GM19468 (cell line): ENCODE results near the gene CHRNA5.
"Not testable (repeated sequence)": the region's sequence is repeated elsewhere in the genome, so short reads cannot be mapped to it uniquely, and the experiment has no call there.

Experiments used
- ATAC-seq: cut with Tn5 transposase; IDR thresholded peaks from one replicate; pipeline ENCODE4 v1.9.1; 2021; ENCODE audit warnings: mild to moderate bottlenecking, moderate library complexity, moderate number of reproducible peaks; ENCODE audit not compliant: unreplicated experiment; ENCODE audit errors: extremely low read depth

Gene CHRNA5

GRCh38 chr15:78564743-78565096 lies 600 bp upstream of the CHRNA5 start:
- no peak for ATAC-seq

- ATAC-seq: no peak
Measured at GRCh38 chr15:78565951-78566774, 843 bp downstream of the CHRNA5 start.

- no peak for ATAC-seq
Measured at GRCh38 chr15:78567531-78567930, 2.2 kb downstream of the CHRNA5 start.

- no peak for ATAC-seq
Measured at GRCh38 chr15:78570710-78571109, 5.4 kb downstream of the CHRNA5 start.

- ATAC-seq: no peak
Measured at GRCh38 chr15:78571382-78571781, 6.1 kb downstream of the CHRNA5 start.

GRCh38 chr15:78573416-78573815 lies 8.1 kb downstream of the CHRNA5 start:
- no peak for ATAC-seq

- ATAC-seq: no peak
Measured at GRCh38 chr15:78574944-78575343, 9.6 kb downstream of the CHRNA5 start.

GRCh38 chr15:78597583-78597982 lies 32.3 kb downstream of the CHRNA5 start:
- ATAC-seq: no peak

- no peak for ATAC-seq
Measured at GRCh38 chr15:78598348-78598747, 33.0 kb downstream of the CHRNA5 start.

GRCh38 chr15:78599189-78599588 lies 33.9 kb downstream of the CHRNA5 start:
- ATAC-seq: no peak

GRCh38 chr15:78603467-78603866 lies 38.1 kb downstream of the CHRNA5 start:
- no peak for ATAC-seq

GRCh38 chr15:78604420-78604819 lies 39.1 kb downstream of the CHRNA5 start:
- ATAC-seq: no peak

GRCh38 chr15:78605201-78605600 lies 39.9 kb downstream of the CHRNA5 start:
- ATAC-seq: no peak

- no peak for ATAC-seq
Measured at GRCh38 chr15:78605680-78606079, 40.4 kb downstream of the CHRNA5 start.

GRCh38 chr15:78609551-78609950 lies 44.2 kb downstream of the CHRNA5 start:
- not testable (repeated sequence) for ATAC-seq

GRCh38 chr15:78614021-78614420 lies 48.7 kb downstream of the CHRNA5 start:
- ATAC-seq: no peak

- no peak for ATAC-seq
Measured at GRCh38 chr15:78615151-78615589, 49.9 kb downstream of the CHRNA5 start.

GRCh38 chr15:78616506-78616905 lies 51.2 kb downstream of the CHRNA5 start:
- no peak for ATAC-seq

- ATAC-seq: no peak
Measured at GRCh38 chr15:78617076-78617475, 51.8 kb downstream of the CHRNA5 start.

GRCh38 chr15:78617516-78617915 lies 52.2 kb downstream of the CHRNA5 start:
- ATAC-seq: no peak

GRCh38 chr15:78618064-78618463 lies 52.7 kb downstream of the CHRNA5 start:
- ATAC-seq: no peak

- ATAC-seq: no peak
Measured at GRCh38 chr15:78618490-78618934, 53.2 kb downstream of the CHRNA5 start.
